GM13976 (cell line): ENCODE data around the gene TRABD2B.

Experiments
- DNase-seq: peaks from one replicate; pipeline ENCODE4 v3.0.0; 2012; ENCODE audit warnings: low spot score
- in situ Hi-C: fragments of 300-500 bp; cut with MboI; formaldehyde crosslinking; loops from one replicate; pipeline ENCODE4 v1.12.0; 2022; ENCODE audit warnings: low sequenced_read_pairs, mixed read lengths, inconsistent platforms; ENCODE audit not compliant: unreplicated experiment
- TF ChIP-seq, protein P1 (sequence below): IDR thresholded peaks from 2 replicates; pipeline ENCODE4 v1.5.1; 2012; ENCODE audit warnings: borderline replicate concordance, mild to moderate bottlenecking; ENCODE audit not compliant: insufficient read depth; ENCODE audit errors: extremely low read depth, missing control alignments, control extremely low read depth

TRABD2B gene

DNA sequence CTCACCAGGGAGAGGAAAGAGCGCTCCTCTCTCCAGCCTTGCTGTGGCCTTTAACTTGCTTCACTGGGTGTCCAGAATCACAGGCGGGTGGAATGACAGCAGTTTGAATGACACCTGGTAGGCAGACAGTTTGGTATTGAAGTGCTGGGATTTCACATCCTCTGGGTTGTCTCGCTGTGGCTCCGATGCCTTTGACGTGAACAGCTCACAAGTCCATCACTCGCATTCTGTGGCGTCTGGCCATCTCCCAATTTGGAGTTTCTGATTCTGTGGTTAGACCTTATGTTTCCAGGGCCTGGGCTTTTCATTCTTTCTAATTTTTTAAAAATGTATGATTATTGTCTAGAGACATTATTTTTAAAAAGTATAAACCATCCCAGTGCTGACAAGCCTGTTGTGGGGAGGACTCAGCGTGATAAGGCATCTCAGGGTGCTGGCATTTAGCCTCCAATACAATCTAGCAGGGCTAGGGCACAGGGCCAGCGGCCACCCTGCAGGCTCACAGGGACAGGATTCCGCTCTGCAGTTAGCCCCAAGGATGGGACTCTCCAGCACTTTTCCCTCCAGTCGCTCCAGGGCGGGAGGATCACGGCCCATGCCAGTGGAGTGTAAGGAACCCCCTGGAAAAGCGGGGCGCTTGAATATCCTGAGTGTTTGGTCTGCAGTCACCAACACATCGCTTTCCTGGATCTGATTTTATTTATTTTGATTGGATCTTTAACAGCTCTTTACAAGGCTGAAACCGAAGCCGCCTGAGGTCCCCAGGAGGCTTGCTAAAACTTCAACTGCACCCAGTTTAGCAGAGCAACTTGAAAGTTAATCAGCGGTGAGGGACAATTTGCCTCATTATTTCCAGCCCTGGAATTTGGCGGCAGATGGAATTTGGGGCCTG is 178.3 kb downstream of the TRABD2B start:
- in situ Hi-C loops = no loop called here
- DNase-seq = no peak
- TF ChIP-seq, protein P1, sequence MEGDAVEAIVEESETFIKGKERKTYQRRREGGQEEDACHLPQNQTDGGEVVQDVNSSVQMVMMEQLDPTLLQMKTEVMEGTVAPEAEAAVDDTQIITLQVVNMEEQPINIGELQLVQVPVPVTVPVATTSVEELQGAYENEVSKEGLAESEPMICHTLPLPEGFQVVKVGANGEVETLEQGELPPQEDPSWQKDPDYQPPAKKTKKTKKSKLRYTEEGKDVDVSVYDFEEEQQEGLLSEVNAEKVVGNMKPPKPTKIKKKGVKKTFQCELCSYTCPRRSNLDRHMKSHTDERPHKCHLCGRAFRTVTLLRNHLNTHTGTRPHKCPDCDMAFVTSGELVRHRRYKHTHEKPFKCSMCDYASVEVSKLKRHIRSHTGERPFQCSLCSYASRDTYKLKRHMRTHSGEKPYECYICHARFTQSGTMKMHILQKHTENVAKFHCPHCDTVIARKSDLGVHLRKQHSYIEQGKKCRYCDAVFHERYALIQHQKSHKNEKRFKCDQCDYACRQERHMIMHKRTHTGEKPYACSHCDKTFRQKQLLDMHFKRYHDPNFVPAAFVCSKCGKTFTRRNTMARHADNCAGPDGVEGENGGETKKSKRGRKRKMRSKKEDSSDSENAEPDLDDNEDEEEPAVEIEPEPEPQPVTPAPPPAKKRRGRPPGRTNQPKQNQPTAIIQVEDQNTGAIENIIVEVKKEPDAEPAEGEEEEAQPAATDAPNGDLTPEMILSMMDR = no peak

DNA sequence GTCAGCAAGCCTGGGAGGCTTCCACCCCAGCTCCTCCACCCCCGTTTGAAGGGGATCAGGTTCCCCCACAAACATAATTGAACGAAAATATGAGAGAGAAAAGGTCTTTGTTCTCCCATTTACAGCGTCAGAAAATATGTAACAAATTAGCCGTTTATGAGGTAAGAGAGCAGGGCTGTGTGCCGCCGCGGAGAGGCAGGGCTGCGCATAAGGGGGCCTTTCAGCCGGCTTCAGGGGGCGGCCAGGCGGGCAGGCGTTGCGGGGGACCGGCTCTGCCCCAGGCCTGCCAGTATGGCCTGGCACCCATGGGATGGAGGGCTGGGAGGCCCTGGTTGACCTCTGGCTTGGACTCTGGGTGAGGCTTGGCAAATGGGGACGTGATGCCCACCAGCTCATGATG is 179.3 kb downstream of the TRABD2B start:
- no peak for DNase-seq
- in situ Hi-C loops = no loop called here

DNA sequence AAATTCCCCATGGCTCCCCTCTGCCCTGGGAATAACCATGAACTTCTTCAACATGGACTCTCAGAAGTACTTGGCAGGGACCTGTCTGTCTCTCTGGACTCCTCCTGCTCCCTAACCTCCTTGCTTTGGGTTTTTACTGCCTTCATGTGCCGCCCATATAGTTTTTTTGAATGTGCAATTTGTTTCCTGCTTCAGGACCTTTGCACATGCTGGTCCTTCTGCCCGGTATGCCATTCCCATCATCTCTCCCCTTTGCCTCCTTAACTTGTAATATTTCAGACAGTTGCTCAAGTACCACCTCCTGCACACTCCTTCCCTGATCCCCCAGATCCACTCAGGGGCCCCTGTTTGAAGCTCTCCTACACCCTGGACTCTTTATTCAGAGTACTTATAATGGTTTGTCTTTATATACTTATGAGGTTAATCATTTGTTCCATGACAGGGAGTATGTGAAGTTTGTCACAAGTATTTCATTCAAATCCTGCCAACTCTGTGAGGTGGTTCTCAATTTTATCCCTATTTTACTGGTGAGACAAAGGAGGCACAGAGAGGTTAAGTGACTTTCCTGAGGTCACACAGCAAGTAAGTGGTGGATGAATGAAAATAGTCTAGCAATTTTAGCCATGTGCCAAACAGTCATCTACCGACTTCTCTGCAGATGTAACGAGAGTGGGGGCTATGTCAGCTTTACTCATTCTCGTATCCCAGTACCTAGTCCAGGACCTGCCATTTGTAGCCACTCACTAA is 180.7 kb downstream of the TRABD2B start:
- in situ Hi-C loops = no loop called here
- DNase-seq = no peak
- TF ChIP-seq, protein P1 = no peak

More for the DNA sequence above, 179.3 kb downstream of the TRABD2B start:
- TF ChIP-seq, protein P1 = no peak

DNA sequence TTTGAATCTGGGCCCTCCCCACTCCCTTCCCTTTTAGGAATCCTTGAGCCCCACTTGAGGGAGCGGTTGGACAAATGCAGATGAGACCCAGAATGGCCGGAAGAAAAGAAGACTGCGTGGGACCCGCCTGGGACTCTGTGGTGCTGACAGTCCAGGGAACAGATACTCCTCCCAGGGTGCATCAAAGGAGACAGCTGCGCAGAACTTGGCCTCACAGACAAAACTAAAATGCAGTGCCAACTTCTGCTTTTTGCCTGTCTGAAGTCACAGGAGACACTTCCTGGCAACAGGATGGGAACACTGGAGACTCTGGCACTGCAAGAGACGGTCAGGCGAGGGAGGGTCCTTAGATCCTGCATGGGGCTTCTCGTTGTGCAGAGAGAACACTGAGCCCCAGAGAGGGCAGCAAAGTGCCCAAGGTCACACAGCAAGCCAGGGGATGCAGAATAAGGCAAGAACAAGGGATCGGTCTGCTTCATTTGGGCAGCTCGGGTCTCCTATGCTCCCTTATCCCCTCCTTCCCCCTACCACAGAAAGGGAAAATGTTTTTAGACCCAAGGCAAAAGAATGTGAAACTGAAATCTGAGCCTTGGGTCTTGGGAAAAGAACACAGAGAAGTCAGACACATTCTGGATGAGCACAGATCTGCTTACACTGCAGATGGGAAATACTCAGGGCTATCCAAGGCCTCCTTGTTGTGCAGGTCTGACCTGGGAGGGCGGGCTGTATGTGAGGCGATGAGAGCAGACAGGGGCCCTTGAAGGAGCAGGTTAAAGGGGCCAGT is 182.4 kb downstream of the TRABD2B start:
- in situ Hi-C loops = no loop called here
- TF ChIP-seq, protein P1 = no peak
- no peak for DNase-seq

DNA sequence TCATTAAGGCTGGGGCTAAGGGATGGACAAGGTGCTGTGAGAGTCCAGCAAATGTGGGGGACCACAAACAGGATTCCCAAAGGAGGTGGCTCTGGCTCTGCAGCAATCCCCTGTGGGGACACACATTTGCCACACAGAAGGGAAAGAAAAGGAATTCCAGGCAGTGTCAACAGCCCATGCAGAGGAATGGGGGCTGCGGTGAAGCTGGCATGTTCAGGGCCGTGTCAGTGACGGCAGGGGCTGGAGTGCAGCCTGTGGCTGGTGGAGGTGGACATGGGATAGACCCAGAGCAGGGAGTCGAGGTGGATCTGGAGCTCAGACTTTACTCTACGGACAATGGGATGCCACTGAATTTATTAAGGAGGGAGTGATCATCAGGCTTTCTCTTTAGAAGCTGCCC is 183.2 kb downstream of the TRABD2B start:
- no peak for DNase-seq
- TF ChIP-seq, protein P1 = no peak
- in situ Hi-C loops = no loop called here

DNA sequence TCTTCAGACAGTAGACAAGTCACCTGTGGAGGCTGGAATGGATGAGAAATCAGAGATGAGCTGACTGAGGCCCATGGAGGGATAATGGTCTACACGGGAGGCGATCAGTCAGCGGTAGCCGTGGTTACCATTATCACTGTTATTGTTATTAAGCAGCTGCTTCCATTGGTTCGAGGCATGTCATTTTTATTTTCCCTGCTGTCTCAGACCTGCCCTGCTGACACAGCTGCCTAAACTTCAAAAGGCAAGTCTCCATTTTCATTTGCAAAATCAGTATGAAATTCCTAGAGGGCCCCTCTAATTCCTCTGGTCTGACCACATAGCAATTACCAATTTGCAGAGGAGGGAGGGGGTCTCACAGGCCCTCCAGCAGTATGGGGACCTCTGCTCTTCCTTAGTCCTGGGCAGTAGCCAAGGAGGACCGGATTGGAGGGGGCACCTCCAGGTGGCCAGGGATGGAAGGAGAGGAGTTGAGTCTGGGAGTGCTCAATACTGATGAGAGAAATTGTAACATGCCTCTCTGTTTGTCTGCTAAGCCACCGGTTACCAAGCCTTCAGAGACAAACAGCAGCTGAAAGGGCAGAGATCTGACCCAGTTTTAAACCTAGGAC is 184.2 kb downstream of the TRABD2B start:
- in situ Hi-C loops = no loop called here
- TF ChIP-seq, protein P1 = no peak
- no peak for DNase-seq
